GM19438 (cell line): ENCODE data around the gene KLC1.

Experiments
- ATAC-seq: cut with Tn5 transposase; IDR thresholded peaks from one replicate; pipeline ENCODE4 v1.9.1; 2021; ENCODE audit warnings: low read depth; ENCODE audit not compliant: unreplicated experiment

Gene KLC1

GRCh38 chr14:103743691-103744090, 114.7 kb downstream of the KLC1 start:
- no peak for ATAC-seq

- no peak for ATAC-seq
Measured at GRCh38 chr14:103744621-103745395, 115.8 kb downstream of the KLC1 start.

GRCh38 chr14:103745424-103745823, 116.4 kb downstream of the KLC1 start:
- ATAC-seq, result no peak

- no peak for ATAC-seq
Measured at GRCh38 chr14:103746701-103747100, 117.7 kb downstream of the KLC1 start.

- no peak for ATAC-seq
Measured at GRCh38 chr14:103748534-103748857, 119.5 kb downstream of the KLC1 start.

- ATAC-seq, result no peak
Measured at GRCh38 chr14:103749452-103749851, 120.4 kb downstream of the KLC1 start.

- no peak for ATAC-seq
Measured at GRCh38 chr14:103749860-103750259, 120.8 kb downstream of the KLC1 start.
